Loucy (cell line): Measurements from ENCODE around the gene CFAP92.

ENCODE experiments used
- H2AFZ ChIP-seq: fragments of 200-600 bp; sonication (generic); 2 replicates; pipeline ENCODE4 v1.6.0; 2016; ENCODE audit warnings: antibody characterized with exemption, mild to moderate bottlenecking, low read length, moderate library complexity
- H3F3A ChIP-seq: fragments of 200-600 bp; 2 replicates; pipeline ENCODE4 v1.6.0; 2016; ENCODE audit warnings: antibody characterized with exemption, low read depth, mild to moderate bottlenecking
- H3K27me3 ChIP-seq: fragments of 200-600 bp; sonication (generic); 2 replicates; pipeline ENCODE4 v1.6.1; 2014; ENCODE audit warnings: low read length, mild to moderate bottlenecking; ENCODE audit not compliant: insufficient read depth, poor library complexity, severe bottlenecking
- H3K36me3 ChIP-seq: fragments of 200-600 bp; sonication (generic); 2 replicates; pipeline ENCODE4 v1.6.1; 2016; ENCODE audit warnings: low read length; ENCODE audit not compliant: insufficient read depth
- H3K4me1 ChIP-seq: fragments of 200-600 bp; sonication (generic); 2 replicates; pipeline ENCODE4 v1.5.1; 2014; ENCODE audit warnings: low read length, mild to moderate bottlenecking; ENCODE audit not compliant: insufficient read depth, poor library complexity, severe bottlenecking
- H3K4me2 ChIP-seq: fragments of 200-600 bp; sonication (generic); 2 replicates; pipeline ENCODE4 v1.6.0; 2014; ENCODE audit warnings: antibody characterized with exemption, low read length, low read depth, mild to moderate bottlenecking; ENCODE audit not compliant: poor library complexity, severe bottlenecking
- H3K4me3 ChIP-seq: fragments of 200-600 bp; sonication (generic); 2 replicates; pipeline ENCODE4 v1.5.1; 2014; ENCODE audit warnings: low read length, mild to moderate bottlenecking, mixed read lengths; ENCODE audit not compliant: poor library complexity, severe bottlenecking
- H3K79me2 ChIP-seq: fragments of 200-600 bp; sonication (generic); 2 replicates; pipeline ENCODE4 v1.6.1; 2014; ENCODE audit warnings: low read length; ENCODE audit not compliant: insufficient read depth
- H3K9ac ChIP-seq: fragments of 200-600 bp; sonication (generic); 2 replicates; pipeline ENCODE4 v1.6.0; 2014; ENCODE audit warnings: mild to moderate bottlenecking, low read depth, low read length, moderate library complexity; ENCODE audit not compliant: poor library complexity, severe bottlenecking
- H3K9me2 ChIP-seq: fragments of 200-600 bp; sonication (generic); replicated peaks from 2 replicates; pipeline ENCODE4 v1.6.1; 2016; ENCODE audit warnings: low read depth, low read length, mixed read lengths
- H3K9me3 ChIP-seq: fragments of 200-600 bp; sonication (generic); 2 replicates; pipeline ENCODE4 v1.6.1; 2014; ENCODE audit warnings: mild to moderate bottlenecking, antibody characterized with exemption, low read length, low read depth; ENCODE audit not compliant: insufficient read depth
- H4K20me1 ChIP-seq: fragments of 200-600 bp; sonication (generic); 2 replicates; pipeline ENCODE4 v1.6.0; 2014; ENCODE audit warnings: antibody characterized with exemption, low read length, mild to moderate bottlenecking; ENCODE audit not compliant: insufficient read depth, poor library complexity, severe bottlenecking
- EZH2phosphoT487 ChIP-seq: fragments of 200-600 bp; IDR thresholded peaks from 2 replicates; pipeline ENCODE4 v1.6.1; 2018; ENCODE audit warnings: antibody characterized with exemption, mild to moderate bottlenecking, moderate library complexity, borderline replicate concordance
- TF ChIP-seq, protein P1 (sequence below): fragments of 200-600 bp; sonication (generic); conservative IDR thresholded peaks from 2 replicates; pipeline ENCODE4 v1.5.1; 2014; ENCODE audit warnings: mild to moderate bottlenecking, antibody characterized with exemption, low read length

Gene CFAP92

GRCh38 chr3:128942161-128942952 is 51.5 kb downstream of the CFAP92 start:
- no peak overlapping the region for H3K9ac ChIP-seq
- H3K4me2 ChIP-seq, result no peak overlapping the region
- H3K27me3 ChIP-seq, result no peaks in the 10 kb centered on the region
- no peak overlapping the region for H2AFZ ChIP-seq
- no peaks in the 10 kb centered on the region for H3K4me1 ChIP-seq
- H3K79me2 ChIP-seq, result no peaks in the 10 kb centered on the region
- TF ChIP-seq, protein P1, sequence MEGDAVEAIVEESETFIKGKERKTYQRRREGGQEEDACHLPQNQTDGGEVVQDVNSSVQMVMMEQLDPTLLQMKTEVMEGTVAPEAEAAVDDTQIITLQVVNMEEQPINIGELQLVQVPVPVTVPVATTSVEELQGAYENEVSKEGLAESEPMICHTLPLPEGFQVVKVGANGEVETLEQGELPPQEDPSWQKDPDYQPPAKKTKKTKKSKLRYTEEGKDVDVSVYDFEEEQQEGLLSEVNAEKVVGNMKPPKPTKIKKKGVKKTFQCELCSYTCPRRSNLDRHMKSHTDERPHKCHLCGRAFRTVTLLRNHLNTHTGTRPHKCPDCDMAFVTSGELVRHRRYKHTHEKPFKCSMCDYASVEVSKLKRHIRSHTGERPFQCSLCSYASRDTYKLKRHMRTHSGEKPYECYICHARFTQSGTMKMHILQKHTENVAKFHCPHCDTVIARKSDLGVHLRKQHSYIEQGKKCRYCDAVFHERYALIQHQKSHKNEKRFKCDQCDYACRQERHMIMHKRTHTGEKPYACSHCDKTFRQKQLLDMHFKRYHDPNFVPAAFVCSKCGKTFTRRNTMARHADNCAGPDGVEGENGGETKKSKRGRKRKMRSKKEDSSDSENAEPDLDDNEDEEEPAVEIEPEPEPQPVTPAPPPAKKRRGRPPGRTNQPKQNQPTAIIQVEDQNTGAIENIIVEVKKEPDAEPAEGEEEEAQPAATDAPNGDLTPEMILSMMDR, result no peak
- no peak for TF ChIP-seq EZH2phosphoT487
- H3F3A ChIP-seq, result no peaks in the 10 kb centered on the region
- H3K36me3 ChIP-seq, result no peaks in the 10 kb centered on the region
- H3K9me2 ChIP-seq, result no peaks in the 10 kb centered on the region
- no peaks in the 10 kb centered on the region for H4K20me1 ChIP-seq
- no peaks in the 10 kb centered on the region for H3K9me3 ChIP-seq
- H3K4me3 ChIP-seq, result no peak overlapping the region

- TF ChIP-seq, protein P1, result no peak
- no peak for TF ChIP-seq EZH2phosphoT487
- Histone ChIP-seq H3K9ac (no peak overlapping the region), H3K9me3 (no peaks in the 10 kb centered on the region)
Observed at GRCh38 chr3:128940252-128940651, 53.6 kb downstream of the CFAP92 start.

DNA sequence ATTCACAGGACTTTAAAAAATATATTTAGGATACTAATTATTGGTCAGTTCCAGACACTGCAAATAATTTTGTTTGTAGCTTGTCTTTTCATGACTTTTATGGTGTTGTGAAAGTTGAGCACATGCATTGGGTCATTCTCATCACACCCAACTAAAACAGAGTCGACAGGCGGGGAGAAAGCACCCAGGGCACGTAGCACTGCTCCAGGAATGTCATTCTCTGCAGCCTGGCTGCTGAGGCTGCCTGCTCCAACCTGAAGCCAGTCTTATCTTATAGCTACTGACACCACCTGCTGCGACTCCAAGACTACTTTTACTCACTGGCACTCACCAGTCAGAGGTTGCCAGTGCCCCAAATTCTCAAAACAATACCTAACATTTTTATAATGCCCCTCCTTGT is 57.5 kb downstream of the CFAP92 start:
- no peaks in the 10 kb centered on the region for H3K36me3 ChIP-seq
- no peaks in the 10 kb centered on the region for H3K9me2 ChIP-seq
- TF ChIP-seq EZH2phosphoT487, result no peak
- TF ChIP-seq, protein P1, result no peak
- no peak overlapping the region for H2AFZ ChIP-seq
- H3K4me3 ChIP-seq, result no peak overlapping the region
- H3K4me2 ChIP-seq, result no peak overlapping the region
- H3F3A ChIP-seq, result no peaks in the 10 kb centered on the region
- H4K20me1 ChIP-seq, result no peaks in the 10 kb centered on the region
- no peaks in the 10 kb centered on the region for H3K9me3 ChIP-seq
- no peaks in the 10 kb centered on the region for H3K79me2 ChIP-seq
- no peaks in the 10 kb centered on the region for H3K4me1 ChIP-seq
- no peaks in the 10 kb centered on the region for H3K27me3 ChIP-seq
- H3K9ac ChIP-seq, result no peak overlapping the region

More at GRCh38 chr3:128940252-128940651, 53.6 kb downstream of the CFAP92 start:
- H3F3A ChIP-seq, result no peaks in the 10 kb centered on the region
- no peaks in the 10 kb centered on the region for H3K27me3 ChIP-seq
- no peaks in the 10 kb centered on the region for H3K79me2 ChIP-seq
- no peak overlapping the region for H2AFZ ChIP-seq
- no peak overlapping the region for H3K4me3 ChIP-seq
- H3K4me2 ChIP-seq, result no peak overlapping the region
- no peaks in the 10 kb centered on the region for H3K4me1 ChIP-seq
- no peaks in the 10 kb centered on the region for H3K36me3 ChIP-seq
- H4K20me1 ChIP-seq, result no peaks in the 10 kb centered on the region
- H3K9me2 ChIP-seq, result no peaks in the 10 kb centered on the region
